ENCODE data around the gene SLC25A46.

GRCh38 chr5:110785356-110785755 is 46.5 kb downstream of the SLC25A46 start:
- TF ChIP-seq CTCF (IDR thresholded peaks at IDR 0.05): no peak
- no peak for TF ChIP-seq POLR2A (IDR thresholded peaks at IDR 0.05)

Measured in testis (tissue), 2 donors.